GM12878 (cell line): ENCODE data around the gene GLB1L3. TPM values are rescaled to one million over a fixed set of nuclear protein-coding genes. Genes with fewer than 3 reads are reported as not detected.

Experiments
- ATAC-seq: fragments of 200-7000 bp; cut with Tn5 transposase; 3 replicates; pipeline ENCODE4 v1.9.1; 2020; ENCODE audit warnings: mild to moderate bottlenecking, moderate library complexity
- BruUV-seq: library from RNA; stranded (reverse); fragments of 400-500 nt; replicated peaks from 2 replicates; lab custom pipeline; 2021; lab: Mats Ljungman, UMichigan
- CTCF ChIA-PET: fragments of 300-600 bp; sonication (Branson Sonifier 250); formaldehyde crosslinking; extraction: SDS; loops from one replicate; lab custom pipeline; 2021; ENCODE audit warnings: inconsistent platforms; lab: Yijun Ruan, JAX
- POLR2A ChIA-PET: fragments of 350-600 bp; formaldehyde crosslinking; extraction: SDS; loops from one replicate; lab custom pipeline; 2021; ENCODE audit warnings: inconsistent platforms; lab: Charles Lee
- RAD21 ChIA-PET: fragments of 300-600 bp; sonication (Branson Sonifier 250); formaldehyde crosslinking; loops from one replicate; lab custom pipeline; 2023; ENCODE audit warnings: antibody characterized with exemption; ENCODE audit not compliant: unreplicated experiment; lab: Charles Lee
- SMC1A ChIA-PET: fragments of 300-600 bp; sonication (Branson Sonifier 250); formaldehyde crosslinking; loops from one replicate; lab custom pipeline; 2023; ENCODE audit not compliant: unreplicated experiment, uncharacterized antibody; lab: Charles Lee
- DNase-seq: peaks from one replicate; pipeline ENCODE4 v3.0.0-alpha.2; 2011; ENCODE audit warnings: low read depth, low spot score
- FAIRE-seq: peaks from 3 replicates; lab custom pipeline; 2011; peaks lifted over from hg19 to GRCh38; lab: Jason Lieb, UNC
- H2AFZ ChIP-seq: 2 replicates; pipeline ENCODE4 v1.6.0; 2011; ENCODE audit warnings: low read depth, low read length, control low read depth; ENCODE audit not compliant: control insufficient read depth
- H3K27ac ChIP-seq: 2 replicates; pipeline ENCODE4 v1.5.1; 2011; ENCODE audit warnings: control low read depth; ENCODE audit not compliant: control insufficient read depth, insufficient read depth
- H3K27me3 ChIP-seq, 2 experiments: replicated peaks in 1 of 2; 2 replicates each; pipeline versions ENCODE4 v1.6.0 to v1.6.1; 2011; ENCODE audit warnings: low read length in 1 of 2; ENCODE audit not compliant: control insufficient read depth in 2 of 2, insufficient read depth in 2 of 2
- H3K36me3 ChIP-seq, 2 experiments: 2 replicates each; pipeline ENCODE4 v1.5.1; 2011; ENCODE audit warnings: low read length in 1 of 2; ENCODE audit not compliant: control insufficient read depth in 2 of 2, insufficient read depth in 2 of 2
- H3K4me1 ChIP-seq: 2 replicates; pipeline ENCODE4 v1.6.1; 2011; ENCODE audit warnings: mild to moderate bottlenecking, low read length, moderate library complexity, mixed read lengths; ENCODE audit not compliant: control insufficient read depth, insufficient read depth
- H3K4me2 ChIP-seq: 2 replicates; pipeline ENCODE4 v1.6.0; 2011; ENCODE audit warnings: control low read depth; ENCODE audit not compliant: control insufficient read depth, insufficient read depth
- H3K4me3 ChIP-seq: fragments of 200-600 bp; sonication (generic); 2 replicates; pipeline ENCODE4 v1.5.1; 2016
- H3K79me2 ChIP-seq: 2 replicates; pipeline ENCODE4 v1.6.0; 2011; ENCODE audit warnings: low read length; ENCODE audit not compliant: control insufficient read depth, insufficient read depth
- H3K9ac ChIP-seq: 2 replicates; pipeline ENCODE4 v1.8.0; 2011; ENCODE audit warnings: low read length, control low read depth, mixed read lengths; ENCODE audit not compliant: control insufficient read depth, insufficient read depth
- H3K9me3 ChIP-seq: replicated peaks from 3 replicates; pipeline ENCODE4 v1.5.1; 2011; ENCODE audit warnings: mild to moderate bottlenecking, low read length; ENCODE audit not compliant: control insufficient read depth, insufficient read depth
- H4K20me1 ChIP-seq: 2 replicates; pipeline ENCODE4 v1.6.0; 2011; ENCODE audit not compliant: control insufficient read depth, insufficient read depth
- CBX3 ChIP-seq: fragments of 200-600 bp; sonication (generic); IDR thresholded peaks from 2 replicates; pipeline ENCODE4 v1.6.1; 2016; ENCODE audit warnings: low read depth, borderline replicate concordance
- KAT2A ChIP-seq: conservative IDR thresholded peaks from 2 replicates; pipeline ENCODE4 v1.6.1; 2011; ENCODE audit warnings: low read depth, low read length; ENCODE audit not compliant: control insufficient read depth
- MLLT1 ChIP-seq: fragments of 450-650 bp; IDR thresholded peaks from 2 replicates; pipeline ENCODE4 v1.6.1; 2016; ENCODE audit warnings: mild to moderate bottlenecking
- SPI1 ChIP-seq: IDR thresholded peaks from 2 replicates; pipeline ENCODE4 v1.6.1; 2011; ENCODE audit warnings: low read depth, mild to moderate bottlenecking, low read length, moderate library complexity, borderline replicate concordance; ENCODE audit not compliant: insufficient read depth
- WGBS: methylation state at CpG from one replicate; pipeline ENCODE4 v1.1.6; 2016; ENCODE audit warnings: low lambda C conversion rate; ENCODE audit not compliant: insufficient replicate concordance, insufficient coverage; ENCODE audit errors: missing lambda C conversion rate; 5-methylcytosine and 5-hydroxymethylcytosine counted together
- in situ Hi-C: fragments of 300-500 bp; cut with MboI; formaldehyde crosslinking; loops from 9 replicates; pipeline ENCODE4 v1.14.3; 2018; ENCODE audit warnings: mixed read lengths
- intact Hi-C: fragments of 100-400 bp; cut with micrococcal nuclease; formaldehyde crosslinking; loops from one replicate; pipeline ENCODE4 v1.14.2; 2022; ENCODE audit not compliant: unreplicated experiment
- polyA plus RNA-seq, 11 experiments: library from polyadenylated mRNA; depleted of rRNA in 4 of 11; unstranded in 6 of 11; stranded (reverse) in 5 of 11; fragments of >200 nt; fragmentation: Nextera tagmentation in 4 of 11; fragmentation: Illumina TruSeq in 1 of 11; extraction: Ambion mirVana in 4 of 11; extraction: Trizol in 1 of 11; gene quantifications; 1 replicate in 1 of 11; 2 replicates in 10 of 11; pipeline versions ENCODE4 v1.2.1 to v1.2.3, GENCODE V29; 2011 to 2016; ENCODE audit warnings: inconsistent platforms in 2 of 11, missing spikeins in 2 of 11, low read depth in 1 of 11
- total RNA-seq, 4 experiments: library from RNA; depleted of rRNA in 3 of 4; stranded (reverse); fragments of >200 nt in 3 of 4; fragmentation: Illumina TruSeq in 1 of 4; extraction: Trizol in 1 of 4; gene quantifications; 2 replicates each; pipeline versions ENCODE4 v1.2.1 to v1.2.3, GENCODE V29; 2013 to 2021
- TF ChIP-seq, protein P1 (sequence below): IDR thresholded peaks from 2 replicates; pipeline ENCODE4 v1.6.1; 2012; ENCODE audit warnings: improper control_type of control experiment, low read depth, low read length; ENCODE audit not compliant: insufficient replicate concordance
- TF ChIP-seq, protein P2 (sequence below): IDR thresholded peaks from 2 replicates; pipeline ENCODE4 v1.6.1; 2011; ENCODE audit warnings: low read depth, mild to moderate bottlenecking, low read length, moderate library complexity, borderline replicate concordance; ENCODE audit errors: extremely low read depth

The GLB1L3 gene
- total and polyA plus RNA-seq, 10 of the 15 experiments (the other 5 are each of a cell fraction or from before 2014, with no cell fraction given) = 0.53 to 2.9 (median 1.9) TPM; not detected in 1

GRCh38 chr11:134338068-134338467 is 61.9 kb downstream of the GLB1L3 start:
- Histone ChIP-seq H3K9me3 (no peaks in the 10 kb centered on the region), H3K79me2 (no peaks in the 10 kb centered on the region), H3K27ac (no peak overlapping the region), H3K27me3 (no peaks in the 10 kb centered on the region; a peak in 2 of 4 replicates), H3K9ac (no peak overlapping the region), H3K36me3 (no peaks in the 10 kb centered on the region), H3K4me3 (no peak overlapping the region), H4K20me1 (no peaks in the 10 kb centered on the region; the same call in 1 of the 2 replicates), H3K4me1 (no peaks in the 10 kb centered on the region), H2AFZ (no peak overlapping the region), H3K4me2 (no peak overlapping the region)
- DNase-seq (no peak), FAIRE-seq (no peak), ATAC-seq (no peak)
- in situ Hi-C loops = no loop called here
- ChIA-PET RAD21 (no interaction called here), SMC1A (no interaction called here), CTCF (no interaction called here), POLR2A (no interaction called here)
- no TSS peak for BruUV-seq
- intact Hi-C loops = no loop called here
- WGBS = 72% methylated on average over 15 of the region's 15 CpGs
- TF ChIP-seq, protein P1, sequence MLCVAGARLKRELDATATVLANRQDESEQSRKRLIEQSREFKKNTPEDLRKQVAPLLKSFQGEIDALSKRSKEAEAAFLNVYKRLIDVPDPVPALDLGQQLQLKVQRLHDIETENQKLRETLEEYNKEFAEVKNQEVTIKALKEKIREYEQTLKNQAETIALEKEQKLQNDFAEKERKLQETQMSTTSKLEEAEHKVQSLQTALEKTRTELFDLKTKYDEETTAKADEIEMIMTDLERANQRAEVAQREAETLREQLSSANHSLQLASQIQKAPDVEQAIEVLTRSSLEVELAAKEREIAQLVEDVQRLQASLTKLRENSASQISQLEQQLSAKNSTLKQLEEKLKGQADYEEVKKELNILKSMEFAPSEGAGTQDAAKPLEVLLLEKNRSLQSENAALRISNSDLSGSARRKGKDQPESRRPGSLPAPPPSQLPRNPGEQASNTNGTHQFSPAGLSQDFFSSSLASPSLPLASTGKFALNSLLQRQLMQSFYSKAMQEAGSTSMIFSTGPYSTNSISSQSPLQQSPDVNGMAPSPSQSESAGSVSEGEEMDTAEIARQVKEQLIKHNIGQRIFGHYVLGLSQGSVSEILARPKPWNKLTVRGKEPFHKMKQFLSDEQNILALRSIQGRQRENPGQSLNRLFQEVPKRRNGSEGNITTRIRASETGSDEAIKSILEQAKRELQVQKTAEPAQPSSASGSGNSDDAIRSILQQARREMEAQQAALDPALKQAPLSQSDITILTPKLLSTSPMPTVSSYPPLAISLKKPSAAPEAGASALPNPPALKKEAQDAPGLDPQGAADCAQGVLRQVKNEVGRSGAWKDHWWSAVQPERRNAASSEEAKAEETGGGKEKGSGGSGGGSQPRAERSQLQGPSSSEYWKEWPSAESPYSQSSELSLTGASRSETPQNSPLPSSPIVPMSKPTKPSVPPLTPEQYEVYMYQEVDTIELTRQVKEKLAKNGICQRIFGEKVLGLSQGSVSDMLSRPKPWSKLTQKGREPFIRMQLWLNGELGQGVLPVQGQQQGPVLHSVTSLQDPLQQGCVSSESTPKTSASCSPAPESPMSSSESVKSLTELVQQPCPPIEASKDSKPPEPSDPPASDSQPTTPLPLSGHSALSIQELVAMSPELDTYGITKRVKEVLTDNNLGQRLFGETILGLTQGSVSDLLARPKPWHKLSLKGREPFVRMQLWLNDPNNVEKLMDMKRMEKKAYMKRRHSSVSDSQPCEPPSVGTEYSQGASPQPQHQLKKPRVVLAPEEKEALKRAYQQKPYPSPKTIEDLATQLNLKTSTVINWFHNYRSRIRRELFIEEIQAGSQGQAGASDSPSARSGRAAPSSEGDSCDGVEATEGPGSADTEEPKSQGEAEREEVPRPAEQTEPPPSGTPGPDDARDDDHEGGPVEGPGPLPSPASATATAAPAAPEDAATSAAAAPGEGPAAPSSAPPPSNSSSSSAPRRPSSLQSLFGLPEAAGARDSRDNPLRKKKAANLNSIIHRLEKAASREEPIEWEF = no peak
- TF ChIP-seq SPI1 (no peak), KAT2A (no peak), CBX3 (no peak), MLLT1 (no peak)
- TF ChIP-seq, protein P2, sequence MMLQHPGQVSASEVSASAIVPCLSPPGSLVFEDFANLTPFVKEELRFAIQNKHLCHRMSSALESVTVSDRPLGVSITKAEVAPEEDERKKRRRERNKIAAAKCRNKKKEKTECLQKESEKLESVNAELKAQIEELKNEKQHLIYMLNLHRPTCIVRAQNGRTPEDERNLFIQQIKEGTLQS = no peak
